ENCODE data around the gene INAVA.

INAVA gene

GRCh38 chr1:200894712-200895442 lies at the start of gene INAVA:
TSS of gene INAVA (plus strand) at chr1:200894900. CDS start at chr1:200898401, 3,501 bp downstream.
- DNase-seq = no peak

- DNase-seq = no peak
Measured at GRCh38 chr1:200845360-200845759, 49.3 kb upstream of the INAVA start.

GRCh38 chr1:200846398-200846797 lies 48.3 kb upstream of the INAVA start:
- DNase-seq = no peak

- no peak for DNase-seq
Measured at GRCh38 chr1:200849430-200849829, 45.3 kb upstream of the INAVA start.

- DNase-seq = no peak
Measured at GRCh38 chr1:200850554-200850953, 44.1 kb upstream of the INAVA start.

GRCh38 chr1:200856716-200857357 lies 37.9 kb upstream of the INAVA start:
- DNase-seq = no peak

GRCh38 chr1:200857804-200858203 lies 36.9 kb upstream of the INAVA start:
- DNase-seq = no peak

- DNase-seq = no peak
Measured at GRCh38 chr1:200861937-200862647, 32.6 kb upstream of the INAVA start.

- no peak for DNase-seq
Measured at GRCh38 chr1:200862713-200863415, 31.8 kb upstream of the INAVA start.

- no peak for DNase-seq
Measured at GRCh38 chr1:200866116-200866515, 28.6 kb upstream of the INAVA start.

GRCh38 chr1:200866521-200866920 lies 28.2 kb upstream of the INAVA start:
- no peak for DNase-seq

- DNase-seq = no peak
Measured at GRCh38 chr1:200867018-200867811, 27.5 kb upstream of the INAVA start.

- DNase-seq = no peak
Measured at GRCh38 chr1:200869376-200869752, 25.3 kb upstream of the INAVA start.

- DNase-seq = no peak
Measured at GRCh38 chr1:200869753-200870391, 24.8 kb upstream of the INAVA start.

- no peak for DNase-seq
Measured at GRCh38 chr1:200872446-200873115, 22.1 kb upstream of the INAVA start, which contains the start of gene GPR25. TSS of gene GPR25 (plus strand) at chr1:200872981. CDS start at chr1:200873038, 57 bp downstream.

- DNase-seq = no peak
Measured at GRCh38 chr1:200873116-200873670, 21.5 kb upstream of the INAVA start.

- DNase-seq = no peak
Measured at GRCh38 chr1:200873671-200874397, 20.9 kb upstream of the INAVA start.

- DNase-seq = no peak
Measured at GRCh38 chr1:200874694-200875093, 20.0 kb upstream of the INAVA start.

- no peak for DNase-seq
Measured at GRCh38 chr1:200875416-200875815, 19.3 kb upstream of the INAVA start.

- DNase-seq = no peak
Measured at GRCh38 chr1:200877010-200877409, 17.7 kb upstream of the INAVA start.
